GM18951 (cell line): ENCODE data around the gene LIN52.

Experiments used
- POLR2A ChIP-seq: IDR thresholded peaks from 4 replicates; pipeline ENCODE4 v1.6.1; 2011; ENCODE audit warnings: mild to moderate bottlenecking; ENCODE audit not compliant: insufficient read length, insufficient read depth; ENCODE audit errors: extremely low read depth
- in situ Hi-C: fragments of 300-500 bp; cut with MboI; formaldehyde crosslinking; loops from one replicate; pipeline ENCODE4 v1.12.0; 2022; ENCODE audit warnings: low sequenced_read_pairs, mixed read lengths, inconsistent platforms; ENCODE audit not compliant: unreplicated experiment

The LIN52 gene

GRCh38 chr14:74239848-74240793 is 155.4 kb downstream of the LIN52 start:
- in situ Hi-C loops = no loop called here
- TF ChIP-seq POLR2A = no peak

GRCh38 chr14:74240794-74241651 is 156.3 kb downstream of the LIN52 start:
- in situ Hi-C loops = no loop called here
- TF ChIP-seq POLR2A = no peak

GRCh38 chr14:74241652-74242017 is 156.9 kb downstream of the LIN52 start:
- no peak for TF ChIP-seq POLR2A
- in situ Hi-C loops = no loop called here

GRCh38 chr14:74242021-74242779 is 157.4 kb downstream of the LIN52 start:
- in situ Hi-C loops = no loop called here
- no peak for TF ChIP-seq POLR2A

- no peak for TF ChIP-seq POLR2A
- in situ Hi-C loops = no loop called here
These were observed 158.0 kb downstream of the LIN52 start for GRCh38 chr14:74242780-74243042.

DNA sequence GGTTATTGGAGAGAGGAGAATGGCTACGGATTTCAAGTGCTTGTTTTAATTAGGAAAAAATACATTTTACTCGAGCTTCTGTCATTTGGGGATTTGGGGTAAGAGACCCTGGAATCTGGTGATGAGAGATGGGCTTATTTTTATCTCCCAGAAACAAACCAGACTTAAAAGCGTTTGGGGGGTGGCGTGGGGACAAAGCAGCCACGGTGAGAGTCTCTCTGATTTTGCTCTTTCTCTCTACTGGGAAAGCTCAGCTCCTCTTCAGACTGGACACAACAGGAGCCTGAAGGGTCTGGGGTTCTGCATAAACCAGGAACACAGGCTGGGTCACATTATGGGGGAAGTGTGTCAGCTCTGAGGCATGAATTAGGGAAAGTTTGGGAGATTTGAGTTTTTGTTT is 158.3 kb downstream of the LIN52 start:
- in situ Hi-C loops = no loop called here
- no peak for TF ChIP-seq POLR2A

GRCh38 chr14:74244115-74244514 is 159.4 kb downstream of the LIN52 start:
- in situ Hi-C loops = no loop called here
- no peak for TF ChIP-seq POLR2A

GRCh38 chr14:74245292-74245691 is 160.5 kb downstream of the LIN52 start:
- in situ Hi-C loops = loop anchor here (5.0 kb wide), 1 partner anchor 138 kb away; no protein-coding TSS in a partner anchor
- TF ChIP-seq POLR2A = no peak

DNA sequence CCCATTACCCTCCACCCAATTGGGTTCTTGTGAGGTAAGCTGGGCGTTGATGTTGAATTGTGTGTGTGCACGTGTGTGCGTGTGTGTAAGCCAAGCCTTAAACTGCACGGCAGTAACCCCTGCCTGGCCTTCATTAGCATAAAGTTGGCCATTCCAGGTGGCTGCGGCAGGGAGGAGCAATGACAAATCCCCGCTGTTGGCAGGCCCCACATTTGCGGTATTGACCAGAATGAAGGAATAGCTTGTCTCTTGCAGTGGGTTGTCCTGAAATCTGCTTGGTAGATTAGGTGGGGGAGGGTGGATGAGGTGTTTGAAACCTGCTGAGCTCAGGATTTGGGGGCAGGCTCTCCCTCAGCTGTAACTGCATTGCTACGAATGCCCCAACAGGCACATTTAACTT is 161.8 kb downstream of the LIN52 start:
- in situ Hi-C loops = loop anchor here (5.0 kb wide), 1 partner anchor 139 kb away; no protein-coding TSS in a partner anchor
- no peak for TF ChIP-seq POLR2A

DNA sequence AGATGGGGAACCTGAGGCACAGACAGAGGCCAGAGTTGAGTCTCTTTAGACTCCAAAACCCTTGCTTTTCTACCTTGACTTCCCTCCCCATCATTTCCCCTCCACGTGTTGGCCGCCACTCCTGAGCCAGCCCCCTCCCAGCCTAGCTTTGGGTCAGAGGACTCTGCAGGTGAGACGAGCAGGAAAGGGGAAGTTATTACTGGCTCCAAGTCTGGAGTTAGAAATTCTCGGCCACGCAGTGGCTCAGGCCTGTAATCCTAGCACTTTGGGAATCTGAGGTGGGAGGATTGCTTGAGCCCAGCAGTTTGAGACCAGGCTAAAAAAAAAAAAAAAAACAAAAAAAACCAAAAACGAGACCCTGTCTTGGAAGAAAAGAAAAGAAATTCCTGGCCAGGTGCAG is 163.3 kb downstream of the LIN52 start:
- in situ Hi-C loops = loop anchor here (5.0 kb wide), 1 partner anchor 141 kb away; no protein-coding TSS in a partner anchor
- TF ChIP-seq POLR2A = no peak

DNA sequence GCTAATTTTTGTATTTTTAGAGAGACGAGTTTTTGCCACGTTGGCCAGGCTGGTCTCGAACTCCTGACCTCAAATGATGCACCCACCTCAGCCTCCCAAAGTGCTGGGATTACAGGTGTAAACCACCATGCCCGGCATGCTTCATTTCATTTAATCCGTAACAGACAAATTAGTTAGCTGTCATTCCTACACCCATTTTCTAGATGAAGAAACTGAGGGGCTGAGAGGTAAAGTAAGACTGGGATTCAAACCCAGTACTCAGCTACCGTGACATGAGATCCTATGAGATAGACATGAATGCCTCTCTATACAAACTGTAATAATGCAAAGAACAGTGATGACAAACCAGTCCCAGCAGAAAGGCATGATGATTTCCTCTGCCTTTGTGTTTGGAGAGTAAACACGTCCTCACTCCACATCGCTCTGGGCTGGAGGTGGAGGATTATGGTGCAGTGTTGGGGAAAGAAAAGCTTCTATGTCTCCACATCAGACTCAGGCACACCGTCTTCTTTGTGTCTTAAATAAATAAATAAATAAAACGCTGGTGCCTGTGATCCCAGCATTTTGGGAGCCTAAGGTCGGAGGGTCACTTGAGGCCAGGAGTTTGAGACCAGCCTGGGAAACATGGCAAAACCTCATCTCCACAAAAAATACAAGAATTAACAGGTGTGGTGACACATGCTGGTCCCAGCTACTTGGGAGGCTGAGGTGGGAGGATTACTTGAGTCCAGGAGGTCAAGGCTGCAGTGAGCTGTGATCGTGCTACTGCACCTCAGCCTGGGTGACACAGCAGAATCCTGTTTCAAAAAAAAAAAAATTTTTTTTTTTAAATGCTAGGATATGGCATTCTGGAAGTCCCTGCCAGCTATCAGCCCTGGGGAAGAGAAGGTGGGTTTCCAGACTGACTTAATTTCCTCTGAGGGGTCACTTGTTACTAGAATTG is 164.9 kb downstream of the LIN52 start:
- in situ Hi-C loops = loop anchor here (5.0 kb wide), 1 partner anchor 142 kb away; no protein-coding TSS in a partner anchor
- TF ChIP-seq POLR2A = no peak
